HG03432 (cell line): Measurements from ENCODE around the gene MRGPRE.

Experiments used
- ATAC-seq: cut with Tn5 transposase; IDR thresholded peaks from one replicate; pipeline ENCODE4 v1.9.1; 2021; ENCODE audit warnings: mild to moderate bottlenecking, moderate library complexity; ENCODE audit not compliant: unreplicated experiment

The MRGPRE gene

GRCh38 chr11:3181725-3182461 is 50.3 kb downstream of the MRGPRE start:
- ATAC-seq, result no peak

GRCh38 chr11:3180869-3181268 is 51.3 kb downstream of the MRGPRE start:
- no peak for ATAC-seq

GRCh38 chr11:3178349-3178748 is 53.9 kb downstream of the MRGPRE start:
- ATAC-seq, result no peak

GRCh38 chr11:3177931-3178330 is 54.3 kb downstream of the MRGPRE start:
- ATAC-seq, result no peak
